Measurements from ENCODE around the gene PTOV1.

The PTOV1 gene

GRCh38 chr19:49877020-49877878, 26.3 kb downstream of the PTOV1 start, which contains the start of the genes AKT1S1 and TBC1D17 (continued):
- TF ChIP-seq CTCF (tag by site-specific recombination; IDR thresholded peaks at IDR 0.05): no peak
- TF ChIP-seq ZBTB1 (tag by site-specific recombination; IDR thresholded peaks at IDR 0.05): no peak
- TF ChIP-seq, protein P1, sequence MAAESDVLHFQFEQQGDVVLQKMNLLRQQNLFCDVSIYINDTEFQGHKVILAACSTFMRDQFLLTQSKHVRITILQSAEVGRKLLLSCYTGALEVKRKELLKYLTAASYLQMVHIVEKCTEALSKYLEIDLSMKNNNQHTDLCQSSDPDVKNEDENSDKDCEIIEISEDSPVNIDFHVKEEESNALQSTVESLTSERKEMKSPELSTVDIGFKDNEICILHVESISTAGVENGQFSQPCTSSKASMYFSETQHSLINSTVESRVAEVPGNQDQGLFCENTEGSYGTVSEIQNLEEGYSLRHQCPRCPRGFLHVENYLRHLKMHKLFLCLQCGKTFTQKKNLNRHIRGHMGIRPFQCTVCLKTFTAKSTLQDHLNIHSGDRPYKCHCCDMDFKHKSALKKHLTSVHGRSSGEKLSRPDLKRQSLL (tag by site-specific recombination; IDR thresholded peaks at IDR 0.05): peak; percentile 75
- TF ChIP-seq, protein P2, sequence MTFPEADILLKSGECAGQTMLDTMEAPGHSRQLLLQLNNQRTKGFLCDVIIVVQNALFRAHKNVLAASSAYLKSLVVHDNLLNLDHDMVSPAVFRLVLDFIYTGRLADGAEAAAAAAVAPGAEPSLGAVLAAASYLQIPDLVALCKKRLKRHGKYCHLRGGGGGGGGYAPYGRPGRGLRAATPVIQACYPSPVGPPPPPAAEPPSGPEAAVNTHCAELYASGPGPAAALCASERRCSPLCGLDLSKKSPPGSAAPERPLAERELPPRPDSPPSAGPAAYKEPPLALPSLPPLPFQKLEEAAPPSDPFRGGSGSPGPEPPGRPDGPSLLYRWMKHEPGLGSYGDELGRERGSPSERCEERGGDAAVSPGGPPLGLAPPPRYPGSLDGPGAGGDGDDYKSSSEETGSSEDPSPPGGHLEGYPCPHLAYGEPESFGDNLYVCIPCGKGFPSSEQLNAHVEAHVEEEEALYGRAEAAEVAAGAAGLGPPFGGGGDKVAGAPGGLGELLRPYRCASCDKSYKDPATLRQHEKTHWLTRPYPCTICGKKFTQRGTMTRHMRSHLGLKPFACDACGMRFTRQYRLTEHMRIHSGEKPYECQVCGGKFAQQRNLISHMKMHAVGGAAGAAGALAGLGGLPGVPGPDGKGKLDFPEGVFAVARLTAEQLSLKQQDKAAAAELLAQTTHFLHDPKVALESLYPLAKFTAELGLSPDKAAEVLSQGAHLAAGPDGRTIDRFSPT (tag by site-specific recombination; IDR thresholded peaks at IDR 0.05): no peak
- TF ChIP-seq HOXC10 (CRISPR knock-in tag; IDR thresholded peaks at IDR 0.05): no peak
- TF ChIP-seq ZNF394 (tag by site-specific recombination; IDR thresholded peaks at IDR 0.05; ENCODE audit: borderline replicate concordance): no peak
- no peak for TF ChIP-seq REPIN1 (tag by site-specific recombination; IDR thresholded peaks at IDR 0.05; ENCODE audit: low read depth)
- no peak for TF ChIP-seq ZNF658 (tag by site-specific recombination; IDR thresholded peaks at IDR 0.05)
- no peak for TF ChIP-seq ZNF514 (tag by site-specific recombination; IDR thresholded peaks at IDR 0.05)
- TF ChIP-seq ZEB2 (tag by site-specific recombination; IDR thresholded peaks at IDR 0.05): no peak; the same call in 1 of the 2 replicates
- TF ChIP-seq ZFP3 (tag by site-specific recombination; IDR thresholded peaks at IDR 0.05; ENCODE audit: low read depth): no peak
- peak; percentile 29; the same call in 1 of the 2 replicates for TF ChIP-seq ZBTB8A (tag by site-specific recombination; IDR thresholded peaks at IDR 0.05)
- TF ChIP-seq ZNF404 (tag by site-specific recombination; IDR thresholded peaks at IDR 0.05): no peak
- no peak for TF ChIP-seq ZNF211 (tag by site-specific recombination; IDR thresholded peaks at IDR 0.05; ENCODE audit: low read depth)
- no peak for TF ChIP-seq ZNF621 (tag by site-specific recombination; IDR thresholded peaks at IDR 0.05)
- TF ChIP-seq MEIS1 (CRISPR knock-in tag; IDR thresholded peaks at IDR 0.05; ENCODE audit: borderline replicate concordance): no peak
- TF ChIP-seq ZNF248 (tag by site-specific recombination; IDR thresholded peaks at IDR 0.05): no peak
- TF ChIP-seq ZNF610 (tag by site-specific recombination; IDR thresholded peaks at IDR 0.05; ENCODE audit: borderline replicate concordance): peak; percentile 14; the same call in 1 of the 2 replicates
- TF ChIP-seq ZNF24 (tag by site-specific recombination; IDR thresholded peaks at IDR 0.05): peak; percentile 20; the same call in 1 of the 2 replicates
- no peak for TF ChIP-seq PRDM1 (tag by site-specific recombination; IDR thresholded peaks at IDR 0.05)
- TF ChIP-seq ZNF670 (tag by site-specific recombination; IDR thresholded peaks at IDR 0.05; ENCODE audit: low read depth): no peak
- TF ChIP-seq, protein P3, sequence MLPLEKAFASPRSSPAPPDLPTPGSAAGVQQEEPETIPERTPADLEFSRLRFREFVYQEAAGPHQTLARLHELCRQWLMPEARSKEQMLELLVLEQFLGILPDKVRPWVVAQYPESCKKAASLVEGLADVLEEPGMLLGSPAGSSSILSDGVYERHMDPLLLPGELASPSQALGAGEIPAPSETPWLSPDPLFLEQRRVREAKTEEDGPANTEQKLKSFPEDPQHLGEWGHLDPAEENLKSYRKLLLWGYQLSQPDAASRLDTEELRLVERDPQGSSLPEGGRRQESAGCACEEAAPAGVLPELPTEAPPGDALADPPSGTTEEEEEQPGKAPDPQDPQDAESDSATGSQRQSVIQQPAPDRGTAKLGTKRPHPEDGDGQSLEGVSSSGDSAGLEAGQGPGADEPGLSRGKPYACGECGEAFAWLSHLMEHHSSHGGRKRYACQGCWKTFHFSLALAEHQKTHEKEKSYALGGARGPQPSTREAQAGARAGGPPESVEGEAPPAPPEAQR (tag by site-specific recombination; IDR thresholded peaks at IDR 0.05): peak; percentile 22; the same call in 1 of the 2 replicates
- TF ChIP-seq RBAK (tag by site-specific recombination; IDR thresholded peaks at IDR 0.05): peak; percentile 10; the same call in 1 of the 2 replicates
- TF ChIP-seq, protein P4, sequence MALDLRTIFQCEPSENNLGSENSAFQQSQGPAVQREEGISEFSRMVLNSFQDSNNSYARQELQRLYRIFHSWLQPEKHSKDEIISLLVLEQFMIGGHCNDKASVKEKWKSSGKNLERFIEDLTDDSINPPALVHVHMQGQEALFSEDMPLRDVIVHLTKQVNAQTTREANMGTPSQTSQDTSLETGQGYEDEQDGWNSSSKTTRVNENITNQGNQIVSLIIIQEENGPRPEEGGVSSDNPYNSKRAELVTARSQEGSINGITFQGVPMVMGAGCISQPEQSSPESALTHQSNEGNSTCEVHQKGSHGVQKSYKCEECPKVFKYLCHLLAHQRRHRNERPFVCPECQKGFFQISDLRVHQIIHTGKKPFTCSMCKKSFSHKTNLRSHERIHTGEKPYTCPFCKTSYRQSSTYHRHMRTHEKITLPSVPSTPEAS (tag by site-specific recombination; IDR thresholded peaks at IDR 0.05): 0 out of 2 replicates have a peak, but pooled peaks have one; percentile 18
- TF ChIP-seq ZBTB10 (tag by site-specific recombination; IDR thresholded peaks at IDR 0.05): 0 out of 2 replicates have a peak, but pooled peaks have one; percentile 30
- no peak for TF ChIP-seq ZNF585B (tag by site-specific recombination; IDR thresholded peaks at IDR 0.05)
- TF ChIP-seq ZNF510 (tag by site-specific recombination; IDR thresholded peaks at IDR 0.05; ENCODE audit: insufficient replicate concordance): no peak
- 0 out of 2 replicates have a peak, but pooled peaks have one; percentile 14 for TF ChIP-seq ZNF2 (tag by site-specific recombination; IDR thresholded peaks at IDR 0.05)
- TF ChIP-seq ZNF530 (tag by site-specific recombination; IDR thresholded peaks at IDR 0.05; ENCODE audit: low read depth): no peak

All from HEK293 (cell line).